ENCODE measurements around the gene SPOCK3.
"Not testable (repeated sequence)": the region's sequence is repeated elsewhere in the genome, so short reads cannot be mapped to it uniquely, and the experiment has no call there.

The SPOCK3 gene

GRCh38 chr4:166802346-166802745 is 431.9 kb downstream of the SPOCK3 start:
- no peak for TF ChIP-seq CTCF (IDR thresholded peaks at IDR 0.05; ENCODE audit: low read length, missing control alignments)
- H3K4me3 ChIP-seq (replicated peaks; ENCODE audit: low read depth, low read length), result no peak overlapping the region
- no peak for DNase-seq (ENCODE audit: low read depth)

- no peak overlapping the region for H3K4me3 ChIP-seq (replicated peaks; ENCODE audit: low read depth, low read length)
- no peak for TF ChIP-seq CTCF (IDR thresholded peaks at IDR 0.05; ENCODE audit: low read length, missing control alignments)
- no peak for DNase-seq (ENCODE audit: low read depth)
Measured at GRCh38 chr4:166798126-166798525, 436.2 kb downstream of the SPOCK3 start.

GRCh38 chr4:166777760-166778159 is 456.5 kb downstream of the SPOCK3 start:
- no peak overlapping the region for H3K4me3 ChIP-seq (replicated peaks; ENCODE audit: low read depth, low read length)
- no peak for DNase-seq (ENCODE audit: low read depth)
- no peak for TF ChIP-seq CTCF (IDR thresholded peaks at IDR 0.05; ENCODE audit: low read length, missing control alignments)

- no peak for TF ChIP-seq CTCF (IDR thresholded peaks at IDR 0.05; ENCODE audit: low read length, missing control alignments)
- DNase-seq (ENCODE audit: low read depth), result no peak
- H3K4me3 ChIP-seq (replicated peaks; ENCODE audit: low read depth, low read length), result no peak overlapping the region
Measured at GRCh38 chr4:166763018-166763417, 471.3 kb downstream of the SPOCK3 start.

- no peak for TF ChIP-seq CTCF (IDR thresholded peaks at IDR 0.05; ENCODE audit: low read length, missing control alignments)
- no peak overlapping the region for H3K4me3 ChIP-seq (replicated peaks; ENCODE audit: low read depth, low read length)
- DNase-seq (ENCODE audit: low read depth), result no peak
Measured at GRCh38 chr4:166741742-166742141, 492.6 kb downstream of the SPOCK3 start.

GRCh38 chr4:166739215-166739614 is 495.1 kb downstream of the SPOCK3 start:
- H3K4me3 ChIP-seq (replicated peaks; ENCODE audit: low read depth, low read length); DNase-seq (ENCODE audit: low read depth): not testable (repeated sequence)

GRCh38 chr4:166737430-166737829 is 496.9 kb downstream of the SPOCK3 start:
- no peak for TF ChIP-seq CTCF (IDR thresholded peaks at IDR 0.05; ENCODE audit: low read length, missing control alignments)
- DNase-seq (ENCODE audit: low read depth), result no peak
- no peak overlapping the region for H3K4me3 ChIP-seq (replicated peaks; ENCODE audit: low read depth, low read length)

- DNase-seq (ENCODE audit: low read depth), result no peak
- TF ChIP-seq CTCF (IDR thresholded peaks at IDR 0.05; ENCODE audit: low read length, missing control alignments), result no peak
- H3K4me3 ChIP-seq (replicated peaks; ENCODE audit: low read depth, low read length), result no peak overlapping the region
Measured at GRCh38 chr4:166735553-166735952, 498.7 kb downstream of the SPOCK3 start.
